HG02884 (cell line): ENCODE results near the gene CDKAL1.
"Not testable (repeated sequence)": the region's sequence is repeated elsewhere in the genome, so short reads cannot be mapped to it uniquely, and the experiment has no call there.

Experiments used
- ATAC-seq: cut with Tn5 transposase; IDR thresholded peaks from one replicate; pipeline ENCODE4 v1.9.1; 2021; ENCODE audit warnings: mild to moderate bottlenecking, moderate library complexity; ENCODE audit not compliant: unreplicated experiment

The CDKAL1 gene

DNA sequence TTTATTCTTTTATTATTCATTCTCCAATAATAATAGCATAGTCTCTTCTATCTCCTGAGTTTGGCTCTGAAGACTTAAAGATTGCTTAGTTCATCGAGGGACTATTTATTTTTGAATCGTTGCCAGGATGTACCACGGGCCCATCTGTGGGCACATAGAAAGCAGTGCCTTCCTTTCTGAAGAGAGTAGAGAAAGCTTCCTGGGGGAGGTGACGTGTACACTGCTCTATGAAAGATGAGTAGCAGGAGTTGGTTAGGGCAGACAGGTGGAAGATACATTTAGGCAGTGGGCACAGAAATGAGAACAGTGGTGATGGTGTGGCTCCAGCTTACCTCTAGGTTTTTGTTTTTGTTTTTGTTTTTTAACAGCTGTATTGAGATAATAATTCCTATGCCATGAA, 98.4 kb downstream of the CDKAL1 start:
- ATAC-seq: no peak

DNA sequence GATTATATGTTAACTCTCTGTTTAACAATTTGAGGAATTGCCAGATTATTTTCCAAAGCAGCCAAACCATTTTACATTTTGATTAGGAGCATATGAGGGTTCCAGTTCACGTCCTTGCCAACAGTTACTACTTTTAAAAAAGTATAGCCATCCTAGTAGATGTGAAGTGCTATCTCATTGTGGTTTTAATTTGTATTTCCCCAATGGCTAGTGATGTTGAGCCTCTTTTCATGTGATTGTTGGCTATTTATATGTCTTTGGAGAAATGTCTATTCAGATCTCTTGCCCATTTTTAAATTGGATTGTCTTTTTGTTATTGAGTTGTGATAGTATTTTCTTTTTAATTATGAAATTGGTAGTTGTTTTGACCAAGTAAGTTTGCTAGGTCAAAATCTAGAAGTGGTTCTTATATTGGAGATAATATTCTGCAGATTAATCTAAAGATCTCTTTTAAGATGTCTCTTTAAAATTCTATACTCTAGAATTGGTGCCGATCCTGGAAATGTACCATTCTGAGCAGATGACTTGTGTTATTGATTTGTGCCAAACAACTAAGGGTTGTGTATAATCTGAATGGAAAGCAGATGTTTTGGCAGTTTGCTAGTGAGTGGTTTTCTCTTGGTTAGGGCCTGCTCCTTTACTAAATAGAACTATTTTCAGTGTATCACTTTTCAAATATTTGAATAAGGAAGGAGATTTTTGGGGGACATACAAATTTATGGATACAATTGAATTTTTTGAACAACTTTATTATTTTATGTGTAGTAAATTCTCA, 99.5 kb downstream of the CDKAL1 start:
- no peak for ATAC-seq

DNA sequence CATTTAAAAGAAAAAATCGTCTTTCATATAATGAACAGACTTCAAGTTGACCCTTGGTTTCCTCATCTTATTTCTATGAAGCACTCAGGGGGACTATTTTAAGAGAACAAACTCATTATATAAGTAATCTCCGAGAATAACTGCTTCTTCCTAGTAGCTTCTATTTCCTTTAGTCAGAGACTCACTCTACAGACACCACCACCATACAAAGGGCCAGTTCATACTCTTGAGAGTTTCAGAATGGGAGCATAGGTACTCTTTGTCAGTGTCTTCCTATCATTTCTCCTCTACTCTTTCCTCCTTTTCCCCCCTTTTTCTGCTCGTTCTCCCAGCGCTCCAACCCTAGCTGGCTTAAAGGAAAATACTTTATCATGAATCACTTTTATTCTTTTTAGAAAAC, 104.9 kb downstream of the CDKAL1 start:
- ATAC-seq: no peak

DNA sequence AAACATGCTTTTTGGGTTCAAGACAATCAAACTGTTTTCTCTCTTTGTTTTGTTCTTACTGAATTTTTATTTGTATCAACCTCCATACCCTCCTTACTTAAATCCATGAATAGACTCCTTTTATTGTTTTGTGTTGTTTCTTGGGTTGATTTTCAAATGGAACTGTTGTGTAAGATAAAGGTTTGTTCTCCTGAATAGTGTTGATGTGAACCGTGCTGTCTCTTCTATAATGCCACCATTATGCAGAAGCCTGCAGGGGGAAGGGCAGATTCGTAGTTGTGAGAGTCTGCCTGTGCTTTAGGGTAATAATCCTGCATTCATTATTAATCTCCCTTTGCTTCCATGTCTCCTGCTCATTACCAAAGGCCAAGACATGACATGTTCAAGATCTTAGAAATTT, 105.9 kb downstream of the CDKAL1 start:
- ATAC-seq: no peak

DNA sequence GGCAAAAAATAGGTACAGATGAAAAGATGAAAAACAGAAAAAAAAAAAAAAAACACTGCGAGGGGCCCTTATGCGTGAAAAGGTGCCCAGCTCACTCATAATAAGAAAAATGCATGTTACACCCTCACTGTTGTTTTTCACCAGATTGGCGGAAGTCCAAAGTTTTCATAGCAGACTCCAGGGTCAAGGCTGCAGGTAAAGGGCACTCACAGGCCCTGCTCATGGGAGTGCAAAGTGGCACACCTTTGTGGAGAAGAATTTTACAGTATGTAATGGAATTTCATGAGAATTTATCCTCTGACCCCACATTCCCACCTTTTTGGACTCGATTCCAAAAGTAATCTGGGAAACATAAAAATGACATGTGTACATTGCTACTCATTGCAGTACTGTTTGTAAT, 108.2 kb downstream of the CDKAL1 start:
- ATAC-seq: no peak

DNA sequence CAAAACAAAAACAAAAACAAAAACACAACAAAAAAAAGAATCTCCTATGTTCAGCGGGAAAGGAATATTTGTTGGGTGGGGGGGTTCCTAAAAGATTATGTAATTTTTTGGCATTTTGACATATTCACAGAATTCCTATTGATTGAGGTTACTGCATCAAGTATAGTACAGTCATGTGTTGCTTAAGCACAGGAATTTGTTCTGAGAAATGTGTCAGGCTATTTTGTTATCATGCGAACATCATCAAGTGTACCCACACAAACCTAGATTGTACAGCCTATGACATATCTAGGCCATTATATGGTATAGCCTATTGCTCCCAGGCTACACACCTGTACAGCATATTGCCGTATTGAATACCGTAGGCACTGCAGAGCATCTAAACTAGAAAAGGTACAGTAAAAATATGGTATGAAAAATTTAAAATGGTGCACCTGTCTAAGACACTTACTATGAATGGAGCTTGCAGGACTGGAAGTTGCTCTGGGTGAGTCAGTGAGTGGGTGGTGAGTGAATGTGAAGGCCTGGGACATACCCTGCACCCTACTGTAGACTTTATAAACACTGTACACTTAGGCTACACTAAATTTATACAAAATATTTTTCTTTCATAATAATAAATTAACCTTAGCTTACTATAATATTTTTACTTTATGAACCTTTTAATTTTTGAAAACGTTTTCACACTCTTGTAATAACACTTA, 110.6 kb downstream of the CDKAL1 start:
- no peak for ATAC-seq

DNA sequence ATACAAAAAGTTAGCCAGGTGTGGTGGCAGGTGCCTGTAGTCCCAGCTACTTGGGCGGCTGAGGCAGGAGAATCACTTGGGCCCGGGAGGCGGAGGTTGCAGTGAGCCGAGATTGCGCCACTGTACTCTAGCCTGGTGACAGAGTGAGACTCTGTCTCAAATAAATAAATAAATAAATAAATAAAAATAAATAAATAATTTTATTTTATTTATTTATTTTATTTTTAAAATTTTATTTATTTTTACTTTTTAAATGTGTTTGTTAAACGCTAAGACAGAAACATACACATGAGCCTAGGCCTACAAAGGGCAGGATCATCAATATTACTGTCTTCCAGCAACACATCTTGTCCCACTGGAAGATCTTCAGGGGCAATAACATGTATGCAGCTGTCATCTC, 111.3 kb downstream of the CDKAL1 start:
- ATAC-seq: not testable (repeated sequence)

DNA sequence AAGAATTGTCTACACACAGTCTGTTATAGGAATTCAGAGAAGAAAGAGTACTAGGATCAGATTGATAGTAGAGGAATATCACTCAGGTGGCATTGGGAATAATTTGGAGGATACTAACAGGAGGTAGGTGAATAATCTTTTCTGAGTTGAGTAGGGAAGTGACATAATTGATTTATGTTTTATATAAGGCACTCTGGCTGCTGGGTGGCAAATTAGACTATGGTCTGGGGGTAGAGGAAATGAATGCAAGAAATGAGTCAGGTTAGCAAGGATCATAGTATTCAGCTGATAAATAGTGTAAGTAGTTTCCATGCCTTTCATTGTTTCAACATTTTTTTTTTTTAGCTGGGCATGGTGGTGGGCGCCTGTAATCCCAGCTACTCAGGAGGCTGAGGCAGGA, 113.3 kb downstream of the CDKAL1 start:
- ATAC-seq: no peak

DNA sequence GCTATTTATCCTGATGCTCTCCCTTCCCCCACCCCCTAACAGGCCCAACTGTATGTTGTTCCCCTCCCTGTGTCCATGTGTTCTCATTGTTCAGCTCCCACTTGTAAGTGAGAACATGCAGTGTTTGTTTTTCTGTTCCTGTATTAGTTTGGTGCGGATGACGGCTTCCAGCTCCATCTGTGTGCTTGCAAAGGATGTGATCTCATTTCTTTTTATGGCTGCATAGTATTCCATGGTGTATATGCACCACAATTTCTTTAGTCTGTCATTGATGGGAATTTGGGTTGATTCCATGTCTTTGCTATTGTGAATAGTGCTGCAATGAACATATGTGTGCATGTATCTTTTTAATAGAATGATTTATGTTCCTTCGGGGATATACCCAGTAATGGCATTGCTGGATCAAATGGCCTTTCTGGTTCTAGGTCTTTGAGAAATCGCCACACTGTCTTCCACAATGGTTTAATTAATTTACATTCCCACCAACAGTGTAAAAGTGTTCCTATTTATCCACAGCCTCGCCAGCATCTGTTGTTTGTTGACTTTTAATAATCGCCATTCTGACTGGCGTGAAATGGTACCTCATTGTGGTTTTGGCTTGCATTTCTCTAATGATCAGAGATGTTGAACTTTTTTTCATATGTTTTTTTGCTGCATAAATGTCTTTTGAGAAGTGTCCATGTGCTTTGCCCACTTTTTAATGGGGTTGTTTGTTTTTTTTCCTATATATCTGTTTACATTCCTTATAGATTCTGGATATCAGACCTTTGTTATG, 115.6 kb downstream of the CDKAL1 start:
- not testable (repeated sequence) for ATAC-seq

DNA sequence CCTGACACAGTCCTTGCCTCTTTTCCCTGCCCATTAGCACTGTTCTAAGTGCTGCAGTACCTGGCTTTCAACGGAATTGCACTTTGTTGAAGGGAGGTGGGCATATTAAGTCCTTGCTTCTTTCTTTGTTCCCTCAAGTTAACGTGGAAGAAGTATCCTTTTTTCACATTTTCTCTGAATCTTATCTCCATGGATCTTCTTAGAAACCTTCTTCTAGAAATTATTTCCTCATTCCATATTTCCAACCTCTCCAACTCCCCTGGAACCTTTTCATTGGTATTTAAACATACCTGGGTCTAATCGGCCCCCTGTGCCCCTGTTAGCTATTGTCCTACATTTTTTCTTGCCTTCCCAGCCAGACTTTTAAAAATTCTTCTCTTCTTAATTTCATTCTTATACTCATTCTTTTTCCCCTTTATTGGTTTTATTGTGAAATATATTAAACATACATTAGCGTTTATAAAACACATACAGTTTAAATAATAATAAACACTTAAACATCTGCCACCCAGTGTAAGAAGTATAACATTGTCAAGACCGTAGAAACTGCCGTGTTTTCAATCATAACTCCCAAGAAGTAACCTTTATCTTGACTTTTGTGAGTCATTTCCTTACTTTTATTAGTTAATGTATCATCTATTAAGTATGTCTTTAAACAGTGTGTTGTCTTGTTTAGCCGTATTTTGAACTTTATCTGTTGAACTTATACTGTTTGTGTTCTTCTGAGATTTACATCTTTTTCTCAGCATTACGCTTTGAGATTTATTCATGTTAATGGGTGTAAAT, 118.2 kb downstream of the CDKAL1 start:
- no peak for ATAC-seq

DNA sequence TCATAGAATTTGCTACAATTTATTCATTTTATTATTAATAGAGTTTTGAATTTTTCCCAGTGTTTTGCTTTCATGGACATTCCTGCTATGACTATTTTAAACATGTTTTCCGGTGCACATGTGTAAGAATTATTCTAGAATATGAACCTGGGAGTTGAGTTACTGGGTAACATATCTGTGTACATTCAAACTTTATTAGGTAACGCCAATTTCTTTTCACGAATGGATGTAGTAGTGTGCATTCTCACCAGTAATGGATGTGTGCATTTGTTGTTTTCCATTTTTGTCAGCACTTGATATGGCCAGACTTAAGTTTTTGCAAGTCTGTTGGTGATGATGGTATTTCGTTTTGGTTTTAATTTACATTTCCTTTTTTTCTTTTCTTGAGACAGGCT, 118.8 kb downstream of the CDKAL1 start:
- no peak for ATAC-seq

DNA sequence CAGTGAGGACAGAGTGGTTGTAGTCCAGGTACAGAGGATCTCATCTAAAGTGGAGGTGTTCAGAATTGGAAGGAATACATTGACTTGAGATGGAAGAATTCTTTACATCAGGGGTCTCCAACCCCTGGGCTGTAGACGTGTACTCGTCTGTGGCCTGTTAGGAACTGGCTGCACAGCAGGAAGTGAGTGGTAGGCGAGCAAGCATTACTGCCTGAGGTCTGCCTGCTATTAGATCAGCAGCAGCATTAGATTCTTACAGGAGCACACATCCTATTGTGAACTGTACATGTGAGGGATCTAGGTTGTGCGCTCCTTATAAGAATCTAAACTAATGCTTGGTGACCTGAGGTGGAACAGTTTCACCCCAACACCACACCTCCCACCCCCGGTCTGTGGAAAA, 121.1 kb downstream of the CDKAL1 start:
- no peak for ATAC-seq

DNA sequence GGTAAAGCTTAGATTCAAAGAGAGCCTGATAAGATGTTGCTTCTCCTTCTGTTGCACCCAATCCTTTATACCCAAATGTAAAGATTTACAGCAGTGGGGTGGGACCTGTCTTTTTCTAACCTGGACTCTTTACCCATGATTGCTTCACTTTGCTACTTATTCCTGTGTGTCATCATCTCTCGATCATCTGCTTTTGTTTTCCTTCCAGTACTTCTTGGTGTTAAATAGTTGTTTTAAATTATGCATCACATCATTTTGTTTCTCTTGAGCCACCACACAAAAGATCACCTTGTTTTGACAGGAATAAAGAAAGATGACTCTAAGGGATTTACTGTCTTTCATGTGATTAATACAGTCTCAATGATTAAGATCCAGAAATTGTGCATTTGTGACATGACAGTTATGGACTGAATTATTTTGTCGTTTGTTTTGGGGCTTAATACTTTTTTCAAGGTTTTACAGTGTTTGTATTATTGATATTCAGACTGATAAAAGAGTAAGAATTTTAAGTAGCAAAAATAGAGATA, 123.1 kb downstream of the CDKAL1 start:
- no peak for ATAC-seq

DNA sequence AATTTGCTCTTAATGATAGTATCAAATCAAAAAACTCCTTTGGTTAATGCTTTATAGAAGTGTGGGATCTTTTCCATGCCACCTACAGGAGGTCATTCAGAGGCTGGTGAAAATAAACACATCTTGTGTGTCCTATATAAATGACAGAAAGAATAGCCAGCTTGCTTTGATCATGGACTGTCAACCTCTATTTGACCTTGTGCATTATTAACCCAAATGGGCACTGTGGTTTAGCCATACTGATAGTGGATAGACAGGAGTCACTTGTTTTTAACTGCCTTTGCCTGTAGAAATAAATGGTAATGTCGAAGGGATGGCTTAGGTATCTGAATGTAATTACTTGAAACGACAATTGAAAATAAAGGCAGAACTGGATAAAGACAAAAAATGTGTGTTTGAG, 123.8 kb downstream of the CDKAL1 start:
- no peak for ATAC-seq

DNA sequence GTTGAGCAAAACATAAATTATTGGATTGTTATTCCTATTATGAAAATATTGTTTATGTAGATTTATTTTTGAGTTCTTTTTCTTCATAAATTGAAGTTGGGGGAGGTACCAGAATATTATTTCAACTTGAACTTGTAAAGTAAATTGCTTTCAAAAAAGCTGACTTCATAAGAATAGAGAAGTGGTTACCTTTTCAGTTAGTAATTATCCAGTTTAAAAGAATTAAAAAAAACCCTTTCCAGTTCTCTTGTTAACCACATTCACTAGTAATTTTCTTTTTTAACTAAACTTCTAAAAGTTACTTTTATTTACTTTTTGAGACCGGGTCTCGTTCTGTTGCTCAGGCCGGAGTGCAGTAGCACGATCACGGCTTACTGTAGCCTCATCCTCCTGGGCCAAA, 124.3 kb downstream of the CDKAL1 start:
- ATAC-seq: no peak

DNA sequence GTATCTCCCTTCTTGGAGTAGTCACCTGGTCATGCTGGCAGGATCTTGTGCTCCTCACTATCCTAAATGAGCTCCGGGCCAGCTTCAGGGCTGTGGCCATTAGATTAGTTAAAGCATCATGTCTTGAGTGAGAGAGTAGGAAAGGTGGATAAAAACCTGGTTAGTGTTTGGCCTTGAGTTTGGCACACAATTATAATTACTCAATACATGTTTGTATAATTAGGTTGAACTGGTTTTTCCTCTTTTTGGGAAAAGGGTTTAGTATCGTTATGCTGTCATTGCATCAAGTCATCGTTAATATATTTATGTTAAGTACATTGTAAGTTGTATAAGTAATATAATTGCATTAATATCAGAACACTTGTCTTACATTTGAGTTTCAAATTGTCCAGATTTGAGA, 126.3 kb downstream of the CDKAL1 start:
- ATAC-seq: no peak

DNA sequence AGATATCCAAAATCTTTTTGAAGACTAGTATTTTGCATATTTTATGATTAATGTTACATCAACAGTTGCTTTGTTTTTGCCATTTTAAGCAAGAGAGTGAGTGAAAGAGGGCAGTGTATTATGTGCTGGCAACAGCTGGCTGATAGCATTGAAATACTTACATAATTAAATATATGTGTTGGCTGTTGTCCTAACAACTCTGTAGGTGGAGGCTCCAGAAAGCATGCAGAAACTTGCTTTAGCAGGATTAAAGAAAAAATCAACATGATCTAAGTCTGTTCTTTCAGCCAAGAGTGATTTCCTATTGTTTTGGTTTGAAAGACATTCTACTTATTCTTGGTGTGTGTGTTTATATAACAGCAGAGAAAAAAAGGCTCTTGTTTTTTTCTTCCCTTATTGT, 127.5 kb downstream of the CDKAL1 start:
- no peak for ATAC-seq

DNA sequence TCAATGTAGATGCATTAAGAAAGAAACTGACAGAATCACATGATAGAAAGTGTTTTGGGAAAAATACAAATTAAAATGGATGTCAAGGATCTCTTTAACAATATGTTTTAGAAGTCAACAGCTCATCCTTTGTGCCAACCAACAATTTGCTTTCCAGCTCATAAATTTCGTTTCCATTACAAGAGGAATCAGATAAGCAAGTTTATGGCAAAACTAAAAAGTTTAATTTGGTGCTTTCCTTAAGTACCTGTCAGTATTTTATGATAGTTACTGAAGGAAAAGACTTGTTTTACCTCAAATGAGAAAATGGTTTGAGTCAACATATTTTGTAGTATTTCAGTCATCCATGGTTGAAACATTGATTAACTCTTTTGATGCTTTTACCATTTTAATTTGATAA, 130.0 kb downstream of the CDKAL1 start:
- no peak for ATAC-seq

DNA sequence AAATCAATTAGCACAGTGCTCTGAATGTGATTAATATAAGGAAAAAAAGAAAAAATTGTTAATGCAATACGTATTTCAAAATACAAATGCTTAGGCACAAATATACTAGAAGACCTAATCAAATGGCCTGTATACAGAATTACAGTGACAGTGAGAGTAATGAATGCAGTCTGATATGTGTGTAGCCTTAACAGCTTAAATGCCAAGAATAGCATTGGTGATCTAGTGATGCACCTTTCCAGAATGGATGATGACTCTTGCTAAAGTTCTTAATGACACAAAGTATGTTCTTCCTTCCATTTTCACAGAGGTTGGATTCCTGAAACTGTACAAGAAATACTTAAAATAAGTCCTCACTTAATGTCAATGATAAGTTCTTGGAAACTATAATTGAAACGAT, 131.0 kb downstream of the CDKAL1 start:
- no peak for ATAC-seq

DNA sequence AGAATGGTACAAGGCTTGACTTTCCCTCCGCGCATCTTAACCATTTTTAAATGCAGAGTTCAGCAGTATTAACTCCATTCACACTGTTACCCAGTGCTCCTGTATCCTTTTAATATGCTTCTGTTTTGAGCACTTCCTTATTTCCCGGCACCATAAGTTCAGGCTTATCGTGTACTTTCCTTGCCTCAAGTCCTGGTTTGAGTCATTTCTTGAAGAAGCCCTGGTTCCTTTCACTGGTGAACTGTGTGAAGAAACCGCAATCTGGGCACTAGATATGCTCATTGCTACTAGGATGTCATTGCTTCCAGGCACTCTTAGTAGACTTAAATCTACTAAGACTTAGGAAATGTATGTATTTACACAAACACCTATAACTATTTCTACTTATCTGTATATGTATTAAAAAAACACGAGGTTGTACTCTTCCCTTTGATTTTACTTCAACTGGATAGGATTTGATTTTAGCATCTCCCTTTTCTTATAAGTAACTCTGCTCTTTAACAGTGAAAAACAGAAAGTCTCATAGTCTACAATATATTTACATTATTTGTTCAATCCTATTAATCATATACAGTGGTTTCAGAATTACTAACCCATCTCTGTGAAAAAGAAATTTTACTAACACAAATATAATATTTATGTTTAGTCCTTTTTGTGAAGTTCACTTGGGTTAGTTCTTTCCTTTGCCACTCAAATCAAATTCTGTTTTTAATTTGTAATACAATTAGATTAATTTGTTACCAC, 135.5 kb downstream of the CDKAL1 start:
- peak; percentile 96 for ATAC-seq
